ENCODE data around the gene RAB30.
"Not testable (repeated sequence)": the region's sequence is repeated elsewhere in the genome, so short reads cannot be mapped to it uniquely, and the experiment has no call there.

Gene RAB30

DNA sequence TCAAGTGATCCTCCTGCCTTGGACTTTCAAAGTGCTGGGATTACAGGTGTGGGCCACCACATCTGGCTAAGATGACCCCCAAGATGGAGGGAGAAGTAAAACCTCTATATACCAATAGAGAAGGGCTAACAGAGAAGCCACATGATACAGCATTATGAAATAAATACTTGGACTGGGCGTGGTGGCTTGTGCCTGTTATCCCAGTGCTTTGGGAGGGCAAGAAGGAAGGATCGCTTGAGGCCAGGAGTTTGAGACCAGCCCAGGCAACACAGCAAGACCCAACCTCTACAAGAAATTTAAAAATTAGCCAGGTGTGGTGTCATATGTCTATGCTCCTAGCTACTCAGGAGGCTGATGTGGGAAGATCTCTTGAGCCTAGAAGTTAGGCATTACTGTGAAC is 61.7 kb downstream of the RAB30 start:
- no peak for DNase-seq (ENCODE audit: low spot score)

DNA sequence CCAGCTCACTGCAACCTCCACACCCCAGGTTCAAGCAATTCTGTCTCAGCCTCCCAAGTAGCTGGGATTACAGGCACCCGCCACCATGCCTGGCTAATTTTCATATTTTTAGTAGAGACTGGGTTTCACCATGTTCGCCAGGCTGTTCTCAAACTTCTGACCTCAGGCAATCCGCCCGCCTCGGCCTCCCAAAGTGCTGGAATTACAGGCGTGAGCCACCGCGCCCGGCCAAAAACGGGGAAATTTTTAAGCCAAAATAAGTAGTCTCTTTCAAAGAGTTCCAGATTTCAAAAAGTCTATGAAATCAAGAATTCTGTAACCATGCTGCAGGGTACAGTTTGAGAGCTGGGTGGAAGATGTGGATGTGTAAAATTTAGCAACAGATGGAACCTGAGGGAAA is 62.6 kb downstream of the RAB30 start:
- DNase-seq (ENCODE audit: low spot score) = not testable (repeated sequence)

DNA sequence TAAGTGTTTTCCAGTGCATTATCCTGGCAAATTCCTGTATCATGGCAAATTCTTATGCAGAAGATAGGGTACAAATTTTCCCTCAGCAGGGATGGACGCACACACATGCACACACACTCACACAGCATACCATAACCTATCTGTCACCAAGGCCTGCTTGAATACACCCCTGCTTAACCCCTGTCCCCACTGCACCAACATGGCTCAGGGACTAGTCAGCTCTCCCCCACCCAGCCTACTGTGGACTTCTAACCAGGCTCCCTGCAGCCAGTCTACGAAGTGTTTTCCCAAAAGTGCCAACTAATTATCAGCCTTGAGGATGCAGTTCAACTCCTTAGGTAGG is 63.1 kb downstream of the RAB30 start:
- DNase-seq (ENCODE audit: low spot score) = no peak

DNA sequence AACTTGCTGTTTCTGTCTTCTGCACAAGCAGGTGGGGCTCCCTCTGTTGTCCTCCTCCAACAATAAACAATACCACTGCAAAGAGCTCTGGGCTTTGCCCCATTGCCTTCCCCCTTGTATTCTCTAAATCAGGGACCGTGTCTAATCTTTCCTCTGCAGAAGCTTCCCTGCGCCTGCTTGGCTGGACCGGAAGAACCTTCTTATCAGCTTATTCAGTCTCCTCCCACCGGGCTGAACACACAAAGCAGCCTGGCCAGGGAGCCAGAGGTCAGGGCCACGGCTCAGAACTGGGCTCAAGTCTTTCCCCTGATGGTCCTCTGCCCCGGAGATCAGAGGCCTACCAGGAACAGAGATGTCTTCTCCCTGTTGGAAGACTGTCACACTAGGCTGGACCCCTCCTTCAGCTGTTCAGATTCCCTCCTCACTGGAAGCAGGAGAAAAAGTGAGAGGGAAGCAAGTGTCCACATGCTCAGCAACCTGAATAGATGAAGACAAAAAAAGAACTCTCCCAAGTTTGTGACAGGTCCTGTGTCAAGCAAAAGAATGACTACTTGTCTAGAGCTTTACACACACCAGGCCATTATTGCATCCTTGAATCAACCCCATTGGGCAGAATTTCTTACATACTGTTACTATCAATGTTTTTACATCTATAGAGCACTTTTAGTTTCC is 63.7 kb downstream of the RAB30 start:
- no peak for DNase-seq (ENCODE audit: low spot score)

DNA sequence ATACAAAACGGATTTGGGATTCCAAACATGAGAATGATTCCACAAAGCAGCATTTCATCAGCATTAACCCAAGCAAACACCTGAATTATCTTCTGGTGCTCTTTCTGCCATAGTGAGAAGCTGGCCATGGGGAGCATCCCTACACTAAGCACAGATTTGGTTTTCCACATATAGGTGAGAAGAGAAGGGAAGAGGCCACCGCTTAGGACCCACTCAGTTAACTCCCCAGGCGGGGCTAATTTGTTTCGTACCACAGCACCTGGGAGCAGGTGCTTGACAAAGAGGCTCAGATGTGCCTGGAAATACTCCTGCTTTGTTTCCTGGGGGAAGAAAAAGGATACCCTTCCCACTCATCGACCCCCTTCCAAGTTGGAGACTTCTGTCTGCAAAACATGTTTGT is 64.2 kb downstream of the RAB30 start:
- no peak for DNase-seq (ENCODE audit: low spot score)

DNA sequence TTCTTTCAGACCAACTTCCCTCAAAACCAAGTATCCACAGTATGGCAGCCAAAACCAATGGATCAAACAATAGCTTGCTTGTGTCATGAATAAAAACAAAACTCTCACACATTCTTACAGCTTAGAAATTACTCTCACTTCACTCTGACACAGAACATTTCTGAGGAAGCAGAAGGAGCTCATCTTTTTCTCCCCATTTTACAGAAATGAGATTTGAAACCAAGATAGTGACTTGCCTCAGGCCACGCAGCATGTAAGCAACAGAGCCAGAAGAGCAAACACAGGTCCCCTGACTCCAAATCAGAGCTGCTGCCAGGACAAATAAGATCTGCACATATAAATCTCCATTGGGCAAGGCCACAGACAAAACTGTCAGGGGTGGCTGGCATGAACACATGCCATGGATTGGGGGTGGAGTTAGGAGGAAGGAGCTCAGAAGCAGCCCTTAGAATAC is 64.8 kb downstream of the RAB30 start:
- DNase-seq (ENCODE audit: low spot score) = no peak

DNA sequence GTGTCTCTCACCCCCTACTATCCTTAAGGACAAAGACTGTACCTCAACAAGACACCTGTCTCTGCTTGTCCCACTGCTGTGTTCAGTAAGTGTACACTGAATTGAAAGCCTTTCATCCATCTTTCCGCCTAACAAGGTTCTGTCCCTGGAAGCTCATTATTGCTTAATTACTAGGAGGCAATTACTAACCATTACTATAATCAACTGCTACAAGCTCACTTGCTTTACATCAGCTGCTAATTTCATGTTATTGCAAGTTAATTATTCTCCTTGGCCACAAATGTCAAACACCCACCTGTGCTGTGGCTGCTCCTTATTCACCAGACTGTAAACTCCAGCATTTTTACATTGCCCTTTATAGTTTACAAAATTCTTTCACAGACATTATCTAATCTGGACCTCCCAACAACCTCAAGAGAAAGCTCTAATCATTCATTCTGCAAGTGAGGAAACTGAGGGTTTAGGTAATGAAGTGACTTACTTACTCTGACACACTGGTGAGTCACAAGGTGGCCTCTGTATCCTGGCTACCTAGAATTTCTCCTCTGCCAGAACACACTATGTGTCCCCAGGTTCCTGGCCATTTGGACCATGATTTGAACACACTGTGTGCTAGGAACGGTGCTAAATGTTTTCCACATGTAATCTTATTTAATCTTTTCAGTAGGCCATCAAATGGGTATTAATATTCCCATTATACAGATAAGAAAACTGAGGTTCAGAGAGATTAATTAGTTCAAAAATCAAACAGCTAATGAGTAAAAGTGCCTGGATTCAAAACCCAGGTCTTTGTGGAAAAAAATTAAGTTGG is 66.7 kb downstream of the RAB30 start:
- DNase-seq (ENCODE audit: low spot score) = no peak

DNA sequence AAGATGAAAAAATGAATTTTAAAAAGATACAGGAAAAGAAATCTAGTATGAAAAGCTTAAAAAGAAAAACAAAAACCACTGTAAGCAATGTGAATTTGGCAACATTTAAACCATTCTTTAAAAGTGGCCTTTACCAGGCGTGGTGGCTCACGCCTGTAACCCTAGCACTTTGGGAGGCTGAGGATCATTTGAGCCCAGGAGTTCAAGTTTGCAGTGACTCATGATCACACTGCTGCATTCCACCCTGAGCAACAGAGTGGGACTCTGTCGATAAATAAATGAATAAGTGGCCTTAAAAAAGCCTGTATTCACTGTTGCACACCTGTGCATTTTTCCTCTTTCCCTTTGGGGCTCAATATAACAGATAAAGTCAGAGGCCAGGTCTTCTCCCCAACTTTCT is 69.2 kb downstream of the RAB30 start:
- DNase-seq (ENCODE audit: low spot score) = no peak

DNA sequence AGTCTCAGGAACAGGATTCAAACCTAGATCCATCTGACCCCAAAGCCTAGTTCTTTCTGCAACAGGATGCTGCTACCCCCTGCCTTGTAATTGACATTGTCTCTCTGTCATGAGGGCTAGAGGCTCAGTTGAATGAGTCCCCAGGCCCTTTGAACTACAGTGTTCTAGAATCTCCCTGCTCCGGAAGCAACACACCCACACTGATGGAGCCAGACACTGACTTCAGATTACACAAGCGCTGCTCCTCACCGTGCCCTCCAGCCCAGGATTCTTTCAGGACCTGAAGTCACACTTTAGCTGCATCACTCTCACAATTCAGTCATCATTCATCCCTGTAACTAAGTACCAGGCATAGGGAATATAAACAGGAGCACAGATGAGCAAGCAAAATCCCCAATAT is 69.6 kb downstream of the RAB30 start:
- no peak for DNase-seq (ENCODE audit: low spot score)

DNA sequence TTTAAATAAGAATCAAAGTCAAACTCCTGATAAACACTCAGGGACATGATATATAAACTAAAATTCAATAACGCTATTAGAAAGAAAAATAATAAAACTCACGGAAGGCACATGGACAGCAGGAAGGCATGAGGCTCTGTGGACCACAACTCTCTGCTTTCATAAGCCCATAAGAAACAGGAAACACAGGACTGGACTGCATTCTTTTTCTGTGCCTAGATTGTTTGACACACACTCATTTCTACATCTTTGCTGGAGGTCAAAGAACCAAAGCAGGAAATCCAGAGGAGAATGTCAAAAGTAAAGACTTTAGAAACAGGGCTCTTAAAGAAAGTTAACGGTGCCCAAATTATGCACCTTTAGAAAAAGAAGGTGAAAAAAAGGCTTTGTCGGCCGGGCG is 71.3 kb downstream of the RAB30 start:
- no peak for DNase-seq (ENCODE audit: low spot score)

DNA sequence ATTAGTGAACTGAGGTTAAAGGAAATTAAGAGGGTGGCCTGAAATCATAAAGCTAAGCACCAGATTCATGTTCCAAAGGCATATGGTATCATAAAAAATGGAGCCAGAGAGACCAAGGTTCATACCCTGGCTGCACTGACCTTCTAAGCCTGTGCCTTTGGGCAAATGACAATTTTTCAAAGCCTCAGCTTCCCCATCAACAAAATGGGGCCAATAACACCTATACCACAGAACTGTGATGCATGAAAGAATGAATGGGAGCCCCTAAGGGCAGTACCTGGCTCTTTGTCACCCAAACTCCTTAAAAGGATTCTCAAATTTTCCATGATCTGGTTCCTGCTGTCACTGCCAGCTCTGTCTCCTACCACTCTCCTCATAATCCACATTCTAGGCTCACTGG is 72.5 kb downstream of the RAB30 start:
- DNase-seq (ENCODE audit: low spot score) = no peak

DNA sequence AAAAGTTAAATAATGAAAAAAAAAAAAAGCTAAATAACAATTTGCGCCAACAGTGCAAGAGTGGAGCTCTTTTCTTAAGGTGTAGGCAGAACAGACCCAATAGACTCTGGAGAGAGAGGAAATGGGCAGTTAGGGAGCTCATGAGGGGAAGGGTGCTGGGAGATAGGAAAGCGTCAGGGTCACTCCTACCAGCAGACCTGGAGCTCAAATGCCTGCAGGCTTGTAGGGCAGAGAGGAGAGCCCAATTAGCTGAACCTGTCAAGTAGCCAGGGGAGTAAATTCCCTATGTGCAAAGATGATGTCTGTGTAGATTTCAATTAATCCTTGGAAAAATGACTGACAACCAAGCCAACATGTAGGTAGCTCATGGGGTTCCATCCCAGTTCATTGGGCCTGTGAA is 73.0 kb downstream of the RAB30 start:
- DNase-seq (ENCODE audit: low spot score) = no peak

DNA sequence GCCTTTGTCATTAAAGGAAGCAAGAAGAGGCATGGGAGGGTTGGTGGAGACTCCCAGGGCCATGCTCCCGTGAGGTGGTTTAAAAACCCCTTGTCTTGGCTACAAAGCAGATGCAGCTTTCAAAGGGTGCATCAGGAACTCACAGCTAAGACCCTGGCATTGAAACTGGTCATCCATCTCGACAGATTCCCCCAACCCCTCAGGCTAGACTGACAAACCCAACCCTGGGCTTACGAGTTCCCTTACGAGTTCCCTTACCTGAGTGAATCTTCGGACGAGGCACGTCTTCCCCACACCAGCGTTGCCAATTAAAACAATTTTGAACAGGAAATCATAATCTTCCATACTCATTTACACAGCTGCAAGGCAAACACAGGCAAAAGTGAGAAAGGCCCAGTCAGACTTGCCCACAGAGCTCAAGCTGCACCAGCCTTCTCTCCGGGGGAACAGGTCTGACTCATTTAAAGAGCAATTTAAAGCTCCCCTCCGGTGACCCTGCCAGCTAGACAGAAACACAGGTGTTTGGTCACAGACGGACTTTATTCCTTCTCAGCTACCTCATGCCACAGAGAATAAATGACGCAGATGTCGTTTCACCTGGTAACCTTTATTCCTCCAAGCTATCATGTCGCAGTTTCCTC is 74.6 kb downstream of the RAB30 start:
- DNase-seq (ENCODE audit: low spot score) = no peak

DNA sequence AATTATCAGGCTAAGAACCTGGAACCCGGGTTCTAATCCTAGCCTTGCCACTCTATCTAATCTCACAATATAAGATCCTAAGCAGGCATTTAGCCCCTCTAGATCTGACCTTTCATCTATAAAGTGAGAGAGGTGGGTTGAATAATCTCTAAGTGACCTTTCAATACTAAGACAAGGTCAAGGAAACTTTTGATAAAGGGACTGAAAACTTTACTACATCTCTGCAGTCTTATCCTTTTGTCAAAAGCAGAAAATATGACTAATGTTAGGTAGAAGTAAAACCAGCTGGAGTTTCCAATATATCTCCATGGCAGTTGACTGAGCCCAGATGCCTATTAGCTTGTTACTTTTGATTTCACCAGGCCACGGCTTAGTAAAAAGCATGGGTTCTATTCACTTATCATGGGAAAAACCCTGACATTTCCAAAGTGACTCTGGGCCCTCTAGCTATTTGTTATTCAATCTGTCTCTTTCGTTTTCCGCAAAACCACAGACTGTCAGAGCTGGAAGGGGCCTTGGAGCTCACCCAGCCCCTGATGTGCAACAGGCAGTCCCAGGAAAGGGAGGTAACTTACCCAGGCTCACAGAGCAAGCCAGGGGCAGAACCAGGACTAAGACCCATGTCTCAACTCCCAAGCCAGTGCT is 75.8 kb downstream of the RAB30 start:
- DNase-seq (ENCODE audit: low spot score) = no peak

DNA sequence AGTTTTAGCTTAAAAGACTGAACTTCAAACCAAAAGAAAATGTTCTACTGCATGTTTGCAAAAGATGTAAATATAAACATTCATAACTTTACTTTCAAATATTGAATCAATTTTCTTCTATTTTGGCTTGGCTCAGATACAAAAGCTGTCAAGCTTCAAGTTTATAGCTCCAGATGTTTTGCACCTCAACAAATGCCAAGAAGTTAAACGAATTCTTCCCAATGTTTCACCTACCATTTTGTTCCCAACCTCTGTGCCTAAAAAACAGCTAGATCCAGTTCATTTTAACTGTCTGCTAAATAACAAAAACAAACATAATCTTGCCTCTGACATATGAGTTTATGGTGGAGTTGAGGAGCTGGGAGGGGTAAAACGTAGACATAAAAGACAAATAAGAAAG is 76.5 kb downstream of the RAB30 start:
- DNase-seq (ENCODE audit: low spot score) = no peak

DNA sequence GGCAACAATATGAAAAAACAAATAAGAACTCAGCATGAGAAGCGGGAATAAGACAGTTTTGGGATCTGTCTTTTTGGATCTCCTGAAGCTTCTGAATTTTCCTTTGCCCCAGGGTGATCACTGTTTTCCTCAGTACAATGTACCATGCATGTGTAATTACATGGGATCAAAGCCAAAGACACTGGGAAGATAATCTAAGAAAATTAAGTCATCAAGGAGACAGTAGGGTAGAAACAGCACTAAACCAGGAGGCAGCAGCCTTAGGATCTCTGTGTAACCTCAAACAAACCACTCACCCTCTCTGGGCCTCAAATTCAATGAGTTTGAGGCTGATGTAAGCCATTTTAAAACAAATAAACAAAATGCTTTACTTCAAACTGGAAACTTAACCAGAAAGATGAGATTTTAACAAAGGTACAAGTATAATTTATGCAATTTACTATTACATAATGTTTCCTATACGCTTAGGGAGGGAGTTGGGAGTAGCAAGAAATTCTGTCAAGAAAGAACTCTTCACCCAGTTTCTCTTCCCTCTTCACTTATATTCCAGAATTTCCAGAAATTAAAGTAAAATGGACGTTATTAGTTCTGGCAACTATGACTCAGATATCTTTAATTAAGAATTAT is 77.0 kb downstream of the RAB30 start:
- no peak for DNase-seq (ENCODE audit: low spot score)

DNA sequence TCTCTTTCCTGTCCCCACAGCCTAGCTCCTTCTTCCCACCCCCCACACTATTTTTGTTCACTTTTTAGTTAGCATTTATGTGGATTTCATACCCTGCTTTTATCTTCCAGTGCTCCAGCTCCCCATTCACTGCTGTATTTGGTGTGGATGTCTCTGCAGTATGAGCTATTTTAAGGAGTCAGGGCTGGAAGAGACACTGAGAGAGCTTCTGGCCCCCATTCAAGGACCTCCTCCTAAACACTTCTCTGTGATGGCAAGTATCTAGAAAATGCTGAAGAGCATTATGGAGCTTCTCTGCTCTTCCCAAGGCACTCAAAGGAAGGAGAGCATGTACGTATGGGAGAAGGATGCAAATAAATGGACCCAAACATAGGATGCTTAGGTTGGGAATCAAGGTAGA is 79.5 kb downstream of the RAB30 start:
- DNase-seq (ENCODE audit: low spot score) = no peak

DNA sequence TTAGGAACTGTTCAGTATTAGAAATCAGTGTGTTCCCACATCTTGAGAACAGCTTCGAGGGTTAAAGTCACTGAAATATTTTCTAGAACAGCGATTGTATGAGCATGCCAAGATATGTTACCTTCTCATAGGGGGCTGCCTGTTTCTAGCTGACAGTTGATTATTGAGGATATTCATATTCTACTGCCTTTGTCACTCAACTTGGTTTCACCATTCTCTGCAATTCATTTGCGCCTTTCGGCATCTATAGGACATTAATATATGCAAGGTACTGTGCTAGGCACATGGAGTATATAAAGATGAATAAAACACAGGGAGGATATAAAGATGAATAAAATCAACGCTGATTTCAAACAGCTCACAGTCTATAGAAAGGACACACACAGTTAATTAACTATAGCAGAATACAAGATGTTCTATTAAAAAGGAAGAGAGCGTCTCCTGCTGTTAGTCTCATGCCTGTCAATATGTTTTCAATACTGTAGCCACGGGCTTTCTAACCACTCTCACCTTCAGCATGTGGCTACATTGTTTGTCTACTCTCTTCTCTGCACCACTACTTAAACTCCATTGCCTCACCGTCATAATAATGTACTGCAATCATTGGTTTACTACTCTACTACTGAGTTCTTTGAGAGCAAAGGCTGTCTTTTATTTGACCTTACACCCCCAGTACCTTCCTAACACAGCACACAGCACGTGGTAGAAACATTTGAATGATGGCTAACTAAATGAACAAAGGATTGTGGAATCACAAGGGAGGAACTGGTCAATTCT is 81.9 kb downstream of the RAB30 start:
- no peak for DNase-seq (ENCODE audit: low spot score)

DNA sequence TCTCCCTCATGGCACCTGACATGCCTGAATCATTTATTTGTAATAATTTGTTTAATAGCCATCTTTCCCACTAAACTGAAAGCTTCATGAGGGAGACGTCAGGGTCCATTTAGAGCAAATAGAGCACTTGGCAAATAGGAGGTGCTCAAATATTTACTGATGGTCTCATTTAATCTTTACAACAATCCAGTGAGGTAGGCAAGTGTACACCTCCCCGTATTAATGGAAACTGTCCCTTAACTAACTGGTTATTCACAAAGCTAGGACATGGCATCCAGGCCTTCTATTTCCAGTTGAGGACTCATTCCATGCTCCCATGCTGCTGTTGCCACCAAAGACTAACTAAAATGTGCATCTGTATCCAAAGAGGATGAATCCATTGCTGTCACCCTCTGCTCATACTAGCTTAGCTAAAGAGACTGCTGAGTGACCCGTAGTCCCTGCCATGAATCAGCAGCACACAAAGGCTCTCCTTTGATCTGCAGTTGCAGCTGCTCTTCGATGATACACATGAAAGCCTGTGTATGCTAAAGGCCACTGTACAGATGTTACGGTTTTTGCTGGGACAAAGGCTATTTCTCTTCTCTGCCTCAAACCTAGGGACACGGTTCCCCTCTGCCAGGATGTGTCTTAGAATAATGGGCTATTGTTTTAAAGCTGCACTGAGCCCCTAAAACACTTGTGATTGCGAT is 82.6 kb downstream of the RAB30 start:
- DNase-seq (ENCODE audit: low spot score) = no peak

DNA sequence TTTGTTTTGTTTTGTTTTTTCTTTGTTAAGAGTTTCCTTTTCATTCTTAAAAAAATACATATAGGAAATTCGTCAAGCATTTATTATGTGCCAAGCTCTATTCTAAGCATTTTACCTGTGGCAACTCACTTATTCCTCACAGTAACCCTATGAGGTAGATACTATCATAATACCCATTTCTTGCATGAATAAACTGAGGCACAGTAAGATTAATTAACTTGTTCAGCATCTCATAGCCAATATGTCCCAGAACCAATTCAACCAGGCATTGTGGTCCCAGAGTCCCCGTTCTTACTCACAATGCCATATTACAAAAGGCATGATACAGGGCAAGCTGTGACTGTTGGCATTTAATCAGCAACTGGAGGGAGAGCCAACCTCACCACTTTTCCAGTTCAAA is 83.7 kb downstream of the RAB30 start:
- DNase-seq (ENCODE audit: low spot score) = no peak

DNA sequence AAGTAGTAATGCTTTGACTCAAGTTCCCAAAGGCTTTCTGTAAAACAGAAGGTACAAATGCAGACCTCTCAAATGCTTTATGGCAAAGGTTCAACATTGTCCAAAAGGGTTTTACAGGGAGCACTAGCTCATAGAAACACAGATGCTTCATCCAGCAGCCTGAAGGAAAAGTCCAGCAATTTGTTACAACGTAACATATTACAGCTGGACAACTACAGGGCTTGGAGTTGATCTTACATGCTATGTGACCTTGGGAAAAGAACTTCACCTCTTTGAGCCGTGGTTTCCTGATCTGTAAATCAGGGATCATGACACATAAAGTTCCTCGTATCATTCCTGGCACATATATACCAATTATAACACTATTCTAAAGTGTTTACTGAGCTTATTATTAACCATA is 85.3 kb downstream of the RAB30 start:
- DNase-seq (ENCODE audit: low spot score) = no peak
